Measurements from ENCODE around the gene FZR1. TPM values are rescaled to one million over a fixed set of nuclear protein-coding genes. Genes with fewer than 3 reads are reported as not detected.

The FZR1 gene
- total and polyA plus RNA-seq, 2 of the 13 experiments (the other 11 are each of a cell fraction or from before 2014, with no cell fraction given) = 29.0 to 30.8 TPM

GRCh38 chr19:3557461-3558248, 51.5 kb downstream of the FZR1 start, which contains the start of gene MFSD12 (continued):
- TF ChIP-seq ZNF674 (CRISPR knock-in tag; IDR thresholded peaks at IDR 0.05; ENCODE audit: low read depth) (no peak), SP5 (CRISPR knock-in tag; IDR thresholded peaks at IDR 0.05; ENCODE audit: borderline replicate concordance, low read depth) (peak; percentile 83), ZNF782 (CRISPR knock-in tag; IDR thresholded peaks at IDR 0.05; ENCODE audit: borderline replicate concordance) (no peak; the same call in 1 of the 2 replicates), HDAC1 (CRISPR knock-in tag; IDR thresholded peaks at IDR 0.05) (peak; percentile 71), STAT5B (CRISPR knock-in tag; IDR thresholded peaks at IDR 0.05) (0 out of 2 replicates have a peak, but pooled peaks have one; percentile 37), HES4 (CRISPR knock-in tag; IDR thresholded peaks at IDR 0.05; ENCODE audit: borderline replicate concordance) (peak; percentile 51; the same call in 1 of the 2 replicates), MAF1 (CRISPR knock-in tag; IDR thresholded peaks at IDR 0.05; ENCODE audit: borderline replicate concordance) (no peak), ZNF629 (CRISPR knock-in tag; conservative IDR thresholded peaks at IDR 0.05) (no peak), RNF2 (conservative IDR thresholded peaks at IDR 0.05; ENCODE audit: low read depth) (0 out of 2 replicates have a peak, but pooled peaks have one; percentile 25), ZNF274 (CRISPR knock-in tag; IDR thresholded peaks at IDR 0.05) (peak; percentile 50; the same call in 1 of the 2 replicates), ZNF253 (CRISPR knock-in tag; IDR thresholded peaks at IDR 0.05; ENCODE audit: borderline replicate concordance) (no peak), KLF15 (CRISPR knock-in tag; IDR thresholded peaks at IDR 0.05; ENCODE audit: borderline replicate concordance) (no peak), SMARCC2 (IDR thresholded peaks at IDR 0.05) (no peak)
- TF ChIP-seq, protein P1, sequence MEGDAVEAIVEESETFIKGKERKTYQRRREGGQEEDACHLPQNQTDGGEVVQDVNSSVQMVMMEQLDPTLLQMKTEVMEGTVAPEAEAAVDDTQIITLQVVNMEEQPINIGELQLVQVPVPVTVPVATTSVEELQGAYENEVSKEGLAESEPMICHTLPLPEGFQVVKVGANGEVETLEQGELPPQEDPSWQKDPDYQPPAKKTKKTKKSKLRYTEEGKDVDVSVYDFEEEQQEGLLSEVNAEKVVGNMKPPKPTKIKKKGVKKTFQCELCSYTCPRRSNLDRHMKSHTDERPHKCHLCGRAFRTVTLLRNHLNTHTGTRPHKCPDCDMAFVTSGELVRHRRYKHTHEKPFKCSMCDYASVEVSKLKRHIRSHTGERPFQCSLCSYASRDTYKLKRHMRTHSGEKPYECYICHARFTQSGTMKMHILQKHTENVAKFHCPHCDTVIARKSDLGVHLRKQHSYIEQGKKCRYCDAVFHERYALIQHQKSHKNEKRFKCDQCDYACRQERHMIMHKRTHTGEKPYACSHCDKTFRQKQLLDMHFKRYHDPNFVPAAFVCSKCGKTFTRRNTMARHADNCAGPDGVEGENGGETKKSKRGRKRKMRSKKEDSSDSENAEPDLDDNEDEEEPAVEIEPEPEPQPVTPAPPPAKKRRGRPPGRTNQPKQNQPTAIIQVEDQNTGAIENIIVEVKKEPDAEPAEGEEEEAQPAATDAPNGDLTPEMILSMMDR (CRISPR knock-in tag; IDR thresholded peaks at IDR 0.05) = no peak
- TF ChIP-seq, protein P2, sequence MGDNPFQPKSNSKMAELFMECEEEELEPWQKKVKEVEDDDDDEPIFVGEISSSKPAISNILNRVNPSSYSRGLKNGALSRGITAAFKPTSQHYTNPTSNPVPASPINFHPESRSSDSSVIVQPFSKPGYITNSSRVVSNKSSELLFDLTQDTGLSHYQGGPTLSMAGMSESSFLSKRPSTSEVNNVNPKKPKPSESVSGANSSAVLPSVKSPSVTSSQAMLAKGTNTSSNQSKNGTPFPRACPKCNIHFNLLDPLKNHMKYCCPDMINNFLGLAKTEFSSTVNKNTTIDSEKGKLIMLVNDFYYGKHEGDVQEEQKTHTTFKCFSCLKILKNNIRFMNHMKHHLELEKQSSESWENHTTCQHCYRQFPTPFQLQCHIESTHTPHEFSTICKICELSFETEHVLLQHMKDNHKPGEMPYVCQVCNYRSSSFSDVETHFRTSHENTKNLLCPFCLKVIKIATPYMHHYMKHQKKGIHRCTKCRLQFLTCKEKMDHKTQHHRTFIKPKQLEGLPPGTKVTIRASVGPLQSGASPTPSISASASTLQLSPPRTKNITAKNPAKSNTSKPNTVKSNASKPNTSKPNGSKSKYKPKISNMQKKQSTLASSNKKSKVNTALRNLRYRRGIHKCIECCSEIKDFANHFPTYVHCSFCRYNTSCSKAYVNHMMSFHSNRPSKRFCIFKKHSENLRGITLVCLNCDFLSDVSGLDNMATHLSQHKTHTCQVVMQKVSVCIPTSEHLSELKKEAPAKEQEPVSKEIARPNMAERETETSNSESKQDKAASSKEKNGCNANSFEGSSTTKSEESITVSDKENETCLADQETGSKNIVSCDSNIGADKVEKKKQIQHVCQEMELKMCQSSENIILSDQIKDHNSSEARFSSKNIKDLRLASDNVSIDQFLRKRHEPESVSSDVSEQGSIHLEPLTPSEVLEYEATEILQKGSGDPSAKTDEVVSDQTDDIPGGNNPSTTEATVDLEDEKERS (CRISPR knock-in tag; IDR thresholded peaks at IDR 0.05) = no peak
- TF ChIP-seq, protein P3, sequence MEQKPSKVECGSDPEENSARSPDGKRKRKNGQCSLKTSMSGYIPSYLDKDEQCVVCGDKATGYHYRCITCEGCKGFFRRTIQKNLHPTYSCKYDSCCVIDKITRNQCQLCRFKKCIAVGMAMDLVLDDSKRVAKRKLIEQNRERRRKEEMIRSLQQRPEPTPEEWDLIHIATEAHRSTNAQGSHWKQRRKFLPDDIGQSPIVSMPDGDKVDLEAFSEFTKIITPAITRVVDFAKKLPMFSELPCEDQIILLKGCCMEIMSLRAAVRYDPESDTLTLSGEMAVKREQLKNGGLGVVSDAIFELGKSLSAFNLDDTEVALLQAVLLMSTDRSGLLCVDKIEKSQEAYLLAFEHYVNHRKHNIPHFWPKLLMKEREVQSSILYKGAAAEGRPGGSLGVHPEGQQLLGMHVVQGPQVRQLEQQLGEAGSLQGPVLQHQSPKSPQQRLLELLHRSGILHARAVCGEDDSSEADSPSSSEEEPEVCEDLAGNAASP (CRISPR knock-in tag; IDR thresholded peaks at IDR 0.05; ENCODE audit: borderline replicate concordance) = no peak
- TF ChIP-seq, protein P4, sequence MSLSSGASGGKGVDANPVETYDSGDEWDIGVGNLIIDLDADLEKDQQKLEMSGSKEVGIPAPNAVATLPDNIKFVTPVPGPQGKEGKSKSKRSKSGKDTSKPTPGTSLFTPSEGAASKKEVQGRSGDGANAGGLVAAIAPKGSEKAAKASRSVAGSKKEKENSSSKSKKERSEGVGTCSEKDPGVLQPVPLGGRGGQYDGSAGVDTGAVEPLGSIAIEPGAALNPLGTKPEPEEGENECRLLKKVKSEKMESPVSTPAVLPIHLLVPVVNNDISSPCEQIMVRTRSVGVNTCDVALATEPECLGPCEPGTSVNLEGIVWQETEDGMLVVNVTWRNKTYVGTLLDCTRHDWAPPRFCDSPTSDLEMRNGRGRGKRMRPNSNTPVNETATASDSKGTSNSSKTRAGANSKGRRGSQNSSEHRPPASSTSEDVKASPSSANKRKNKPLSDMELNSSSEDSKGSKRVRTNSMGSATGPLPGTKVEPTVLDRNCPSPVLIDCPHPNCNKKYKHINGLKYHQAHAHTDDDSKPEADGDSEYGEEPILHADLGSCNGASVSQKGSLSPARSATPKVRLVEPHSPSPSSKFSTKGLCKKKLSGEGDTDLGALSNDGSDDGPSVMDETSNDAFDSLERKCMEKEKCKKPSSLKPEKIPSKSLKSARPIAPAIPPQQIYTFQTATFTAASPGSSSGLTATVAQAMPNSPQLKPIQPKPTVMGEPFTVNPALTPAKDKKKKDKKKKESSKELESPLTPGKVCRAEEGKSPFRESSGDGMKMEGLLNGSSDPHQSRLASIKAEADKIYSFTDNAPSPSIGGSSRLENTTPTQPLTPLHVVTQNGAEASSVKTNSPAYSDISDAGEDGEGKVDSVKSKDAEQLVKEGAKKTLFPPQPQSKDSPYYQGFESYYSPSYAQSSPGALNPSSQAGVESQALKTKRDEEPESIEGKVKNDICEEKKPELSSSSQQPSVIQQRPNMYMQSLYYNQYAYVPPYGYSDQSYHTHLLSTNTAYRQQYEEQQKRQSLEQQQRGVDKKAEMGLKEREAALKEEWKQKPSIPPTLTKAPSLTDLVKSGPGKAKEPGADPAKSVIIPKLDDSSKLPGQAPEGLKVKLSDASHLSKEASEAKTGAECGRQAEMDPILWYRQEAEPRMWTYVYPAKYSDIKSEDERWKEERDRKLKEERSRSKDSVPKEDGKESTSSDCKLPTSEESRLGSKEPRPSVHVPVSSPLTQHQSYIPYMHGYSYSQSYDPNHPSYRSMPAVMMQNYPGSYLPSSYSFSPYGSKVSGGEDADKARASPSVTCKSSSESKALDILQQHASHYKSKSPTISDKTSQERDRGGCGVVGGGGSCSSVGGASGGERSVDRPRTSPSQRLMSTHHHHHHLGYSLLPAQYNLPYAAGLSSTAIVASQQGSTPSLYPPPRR (CRISPR knock-in tag; IDR thresholded peaks at IDR 0.05; ENCODE audit: borderline replicate concordance) = no peak; the same call in 1 of the 2 replicates

All from HepG2 (cell line).